NOMO-1 treated with DMSO at 0.1 percent for 48 hours (cell line): ENCODE data around the gene LRRC19.

Experiments
- DNase-seq: peaks from one replicate; lab custom pipeline; 2025; ENCODE audit not compliant: unreplicated experiment; lab: John Stamatoyannopoulos, UW

The LRRC19 gene, protein sequence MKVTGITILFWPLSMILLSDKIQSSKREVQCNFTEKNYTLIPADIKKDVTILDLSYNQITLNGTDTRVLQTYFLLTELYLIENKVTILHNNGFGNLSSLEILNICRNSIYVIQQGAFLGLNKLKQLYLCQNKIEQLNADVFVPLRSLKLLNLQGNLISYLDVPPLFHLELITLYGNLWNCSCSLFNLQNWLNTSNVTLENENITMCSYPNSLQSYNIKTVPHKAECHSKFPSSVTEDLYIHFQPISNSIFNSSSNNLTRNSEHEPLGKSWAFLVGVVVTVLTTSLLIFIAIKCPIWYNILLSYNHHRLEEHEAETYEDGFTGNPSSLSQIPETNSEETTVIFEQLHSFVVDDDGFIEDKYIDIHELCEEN

DNA sequence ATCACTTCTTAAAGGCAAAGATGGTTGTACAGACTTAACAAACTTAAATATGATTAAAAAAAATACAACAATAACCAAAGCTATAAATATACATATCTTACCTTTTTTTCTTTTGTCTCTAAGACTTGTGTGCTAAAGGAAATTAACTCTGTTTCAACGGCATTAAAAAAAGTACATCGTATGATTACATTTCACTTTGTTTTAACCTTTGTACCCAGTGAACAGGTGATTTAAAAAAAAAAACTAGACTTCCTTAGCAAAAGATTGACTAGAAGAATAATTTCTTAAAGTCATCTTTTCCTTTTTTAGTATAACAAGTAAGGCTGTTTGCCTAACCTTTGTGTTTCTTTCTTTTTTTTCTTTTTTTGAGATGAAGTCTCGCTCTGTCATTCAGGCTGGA lies at the start of gene LRRC19:
LRRC19 (minus strand) TSS at position 182 of the 400 bp plus-strand sequence. CDS start 5,978 bp downstream, outside the sequence.
- no peak for DNase-seq

DNA sequence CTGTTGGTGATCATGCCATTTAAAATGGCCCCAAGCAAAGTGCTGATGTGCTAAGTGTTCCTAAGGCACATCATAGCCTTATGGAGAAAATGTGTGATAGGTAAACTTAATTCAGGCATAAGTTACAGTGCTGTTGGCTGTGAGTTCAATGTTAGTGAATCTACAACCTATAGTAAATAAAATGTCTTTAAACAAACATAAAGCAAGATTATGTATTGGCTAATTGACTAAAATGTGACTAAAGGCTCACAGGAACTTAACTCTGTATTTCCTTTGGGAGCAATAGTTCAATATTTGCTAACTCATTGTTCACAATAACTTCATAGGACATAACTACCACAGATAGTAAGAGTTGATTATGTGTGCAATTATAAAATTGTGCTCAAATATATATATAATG lies 49.4 kb upstream of the LRRC19 start:
- DNase-seq, result no peak

DNA sequence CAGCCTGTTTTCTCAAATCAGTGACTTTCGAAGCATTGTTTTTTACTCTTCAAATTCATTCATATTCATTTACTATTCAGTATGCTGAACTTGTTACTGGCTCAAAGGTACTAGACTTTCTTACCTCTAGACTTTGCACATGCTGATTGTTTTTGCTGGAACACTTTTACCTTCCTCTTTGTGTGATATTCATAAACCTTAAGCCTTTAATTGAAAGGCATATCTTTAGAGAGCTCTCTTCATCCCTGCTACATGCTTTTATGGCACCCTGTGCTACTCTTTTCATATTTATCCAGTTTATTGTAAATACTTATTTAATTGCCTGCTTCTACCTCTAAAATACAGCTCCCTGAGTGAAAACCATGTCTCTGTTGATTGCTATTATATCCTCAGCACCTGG lies 48.7 kb upstream of the LRRC19 start:
- no peak for DNase-seq

DNA sequence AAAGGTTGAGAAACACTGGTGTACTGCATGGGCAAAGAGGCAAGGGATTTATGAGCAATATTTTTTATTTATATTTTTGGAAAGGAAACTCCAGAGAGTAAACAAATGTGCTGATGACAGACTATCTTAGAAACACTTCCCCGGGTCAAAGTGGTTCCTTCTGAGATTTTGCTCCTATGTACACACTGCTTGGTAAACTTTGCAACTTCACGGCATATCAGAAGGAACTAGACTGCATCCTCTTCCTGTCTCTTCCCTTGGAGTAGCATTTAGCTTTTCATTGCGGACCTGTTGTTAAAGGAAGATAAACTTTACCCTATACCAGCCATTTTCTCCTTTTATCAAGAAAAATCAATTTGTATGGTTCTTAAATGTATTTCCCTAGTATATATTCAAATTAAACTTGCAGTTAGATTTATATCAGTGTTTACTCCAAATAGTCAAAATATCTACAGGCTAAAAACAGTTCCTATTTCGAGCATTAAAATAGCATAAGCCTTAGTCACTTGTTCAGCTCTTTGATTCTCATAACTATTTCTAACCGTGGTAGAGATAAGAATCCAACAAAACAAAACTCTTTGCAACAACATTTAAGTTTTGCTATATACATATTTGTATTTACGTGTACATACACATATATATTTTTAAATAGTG lies 48.0 kb upstream of the LRRC19 start:
- no peak for DNase-seq

DNA sequence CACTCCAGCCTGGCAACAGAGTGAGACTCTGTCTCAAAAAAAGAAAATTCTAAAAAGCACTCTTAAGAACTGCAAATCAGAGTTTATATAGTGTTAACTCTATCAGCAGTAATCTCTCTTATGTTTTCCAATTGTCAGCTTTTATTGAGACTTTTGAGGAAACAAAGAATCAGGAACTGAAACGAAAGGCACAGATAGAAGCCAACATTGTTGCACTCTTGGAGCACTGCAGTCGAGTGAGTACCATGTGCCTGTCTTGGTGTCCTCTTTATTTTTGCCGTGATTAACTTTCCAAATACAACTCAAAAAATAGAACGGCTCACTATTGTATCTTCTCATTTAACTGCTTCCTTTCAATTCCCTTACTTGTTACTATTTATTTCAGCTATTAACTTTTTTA lies 41.7 kb upstream of the LRRC19 start:
- no peak for DNase-seq

DNA sequence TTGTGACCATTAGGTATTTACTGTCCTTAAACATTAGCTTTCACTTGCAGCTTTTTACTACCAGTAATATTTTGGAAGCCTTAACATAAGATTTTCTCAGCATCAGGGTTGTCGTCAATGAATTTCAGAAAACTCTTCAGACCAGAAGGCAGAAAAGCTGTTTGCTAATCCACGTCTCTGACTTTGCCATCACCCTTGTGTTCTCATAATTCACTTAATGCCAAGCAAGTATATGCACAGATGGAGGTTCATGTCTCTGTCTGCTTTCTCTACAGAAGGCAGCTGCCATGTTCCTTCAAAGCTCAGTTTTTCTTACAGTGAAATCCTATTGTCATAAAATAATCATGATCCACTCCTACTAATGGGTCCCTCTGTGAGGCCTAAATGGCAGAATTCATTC lies 37.7 kb upstream of the LRRC19 start:
- no peak for DNase-seq

DNA sequence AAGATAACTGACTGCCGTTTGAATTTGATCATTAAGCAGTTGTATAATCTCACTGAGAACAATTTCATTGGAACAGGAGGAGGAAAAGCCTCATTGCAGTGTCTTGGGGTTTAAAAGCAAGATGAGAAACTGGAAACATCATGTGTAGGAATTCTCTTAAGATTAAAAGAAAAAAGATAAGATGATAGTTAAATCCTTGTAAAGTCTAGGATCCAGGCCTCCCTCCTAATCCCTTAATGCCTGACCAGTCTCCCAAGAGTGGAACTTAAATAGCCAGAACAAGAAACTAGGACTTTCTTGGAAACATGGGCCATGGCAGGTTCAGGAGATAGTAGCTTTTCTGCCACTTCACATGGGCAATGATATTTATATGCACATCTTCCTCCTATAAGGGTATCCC lies 37.0 kb upstream of the LRRC19 start:
- no peak for DNase-seq

DNA sequence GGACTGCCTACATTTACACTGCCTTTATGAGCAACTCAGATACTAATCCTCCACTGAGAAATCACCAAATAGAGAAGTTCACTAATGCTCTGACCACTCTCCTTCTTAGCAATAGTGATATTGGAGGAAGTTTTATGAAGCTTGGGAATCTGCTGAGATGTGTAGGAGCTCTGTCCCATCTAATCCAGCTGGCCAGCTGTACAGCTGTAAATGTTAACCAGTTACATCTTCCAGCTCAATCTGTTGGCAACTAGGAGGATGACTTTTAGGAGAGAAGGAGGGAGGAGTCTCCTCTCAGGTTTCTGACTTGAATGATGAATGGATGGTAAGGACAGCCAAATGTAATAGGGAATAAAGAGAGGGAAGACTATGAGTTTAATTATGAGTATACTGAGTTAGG lies 36.3 kb upstream of the LRRC19 start:
- DNase-seq, result no peak

DNA sequence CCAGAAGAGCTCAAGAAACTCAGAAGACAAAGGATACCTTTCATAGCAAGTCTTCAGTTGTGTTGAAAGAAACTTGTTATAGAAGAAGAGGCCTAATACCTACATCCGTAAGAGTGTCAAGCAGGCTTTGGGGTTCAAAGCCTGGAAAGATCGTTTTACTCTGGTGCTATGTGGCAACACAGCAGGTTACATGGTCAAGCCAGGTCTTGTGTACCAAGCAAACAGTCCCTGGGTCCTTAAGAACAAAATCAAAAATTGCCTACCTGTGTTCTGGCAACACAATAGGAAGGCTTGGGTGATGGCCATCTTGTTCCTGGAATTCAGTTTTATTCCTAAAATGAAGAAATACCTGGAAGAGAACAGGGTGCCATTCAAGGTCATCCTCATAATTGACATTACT lies 32.0 kb upstream of the LRRC19 start:
- no peak for DNase-seq

DNA sequence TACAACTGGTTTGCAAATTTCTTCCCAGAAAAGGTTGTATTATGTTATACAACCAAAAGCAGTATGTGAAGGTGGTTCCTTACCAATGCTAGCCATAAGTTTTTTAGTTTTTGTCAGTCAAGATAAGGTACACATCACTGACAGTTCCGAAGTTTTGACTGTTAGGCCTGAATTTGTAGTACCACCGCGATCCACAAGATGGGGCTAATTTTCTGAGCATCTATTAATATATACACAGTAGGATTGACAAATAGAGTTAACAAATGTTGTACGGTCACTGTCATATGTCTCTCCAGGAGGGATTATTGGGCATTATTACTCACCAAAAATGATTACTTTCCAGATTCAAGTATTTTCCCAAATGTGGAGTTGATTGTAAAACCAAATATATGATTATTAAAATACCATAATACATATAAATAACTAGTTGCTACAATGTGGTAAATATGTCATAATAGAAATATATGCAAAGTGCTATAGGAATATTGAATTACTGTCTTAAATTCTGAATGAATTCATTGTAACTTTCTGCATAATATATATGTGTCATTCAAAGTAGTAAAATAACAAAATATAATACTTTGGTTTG lies 28.4 kb upstream of the LRRC19 start:
- no peak for DNase-seq

DNA sequence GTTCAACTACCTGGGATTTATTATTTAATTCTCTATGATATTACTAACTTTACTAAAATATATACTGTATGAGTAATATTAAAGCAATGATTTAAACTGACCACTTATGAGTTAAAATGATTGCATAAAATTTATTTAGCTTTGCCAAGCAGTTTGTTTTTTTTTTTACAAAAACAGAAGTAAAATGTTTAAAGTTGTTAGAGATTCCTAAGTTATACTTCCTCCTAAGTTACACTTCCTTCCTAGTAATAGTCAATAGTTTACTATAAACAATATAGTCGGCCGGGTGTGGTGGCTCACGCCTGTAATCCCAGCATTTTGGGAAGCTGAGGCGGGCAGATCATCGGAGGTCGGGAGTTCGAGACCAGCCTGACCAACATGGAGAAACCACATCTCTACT lies 23.7 kb upstream of the LRRC19 start:
- DNase-seq, result no peak

DNA sequence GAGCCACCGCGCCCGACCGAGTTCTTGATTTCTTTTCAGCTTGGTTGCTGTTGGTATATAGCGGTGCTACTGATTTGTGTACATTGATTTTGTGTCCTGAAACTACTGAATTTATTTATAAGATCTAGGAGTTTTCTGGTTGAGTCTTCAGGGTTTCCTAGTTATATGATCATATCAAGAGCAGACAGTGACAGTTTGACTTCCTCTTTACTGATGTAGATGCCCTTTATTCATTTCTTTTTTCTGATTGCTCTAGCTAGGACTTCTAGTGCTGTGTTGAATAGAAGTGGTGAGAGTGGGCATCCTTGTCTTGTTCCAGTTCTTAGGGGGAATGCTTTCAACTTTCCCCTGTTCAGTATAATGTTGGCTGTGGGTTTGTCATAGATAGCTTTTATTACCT lies 17.4 kb upstream of the LRRC19 start:
- DNase-seq, result no peak

DNA sequence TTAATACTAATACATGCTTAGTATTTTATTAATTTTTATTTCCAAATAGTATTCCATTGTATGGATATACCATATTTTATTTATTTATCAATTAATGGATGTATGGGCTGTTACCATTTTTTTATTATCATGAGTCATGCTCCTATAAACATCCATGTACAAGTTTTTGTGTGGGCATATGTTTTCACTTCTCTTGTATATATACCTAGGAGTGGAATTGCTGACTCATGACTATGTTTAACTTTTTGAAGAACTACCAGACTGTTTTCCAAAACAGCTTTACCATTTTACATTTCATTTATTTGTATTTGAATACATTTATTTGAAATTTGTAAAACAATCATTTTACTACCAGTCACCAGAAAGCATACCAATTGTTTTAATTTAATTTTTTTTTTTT lies 14.1 kb upstream of the LRRC19 start:
- no peak for DNase-seq

DNA sequence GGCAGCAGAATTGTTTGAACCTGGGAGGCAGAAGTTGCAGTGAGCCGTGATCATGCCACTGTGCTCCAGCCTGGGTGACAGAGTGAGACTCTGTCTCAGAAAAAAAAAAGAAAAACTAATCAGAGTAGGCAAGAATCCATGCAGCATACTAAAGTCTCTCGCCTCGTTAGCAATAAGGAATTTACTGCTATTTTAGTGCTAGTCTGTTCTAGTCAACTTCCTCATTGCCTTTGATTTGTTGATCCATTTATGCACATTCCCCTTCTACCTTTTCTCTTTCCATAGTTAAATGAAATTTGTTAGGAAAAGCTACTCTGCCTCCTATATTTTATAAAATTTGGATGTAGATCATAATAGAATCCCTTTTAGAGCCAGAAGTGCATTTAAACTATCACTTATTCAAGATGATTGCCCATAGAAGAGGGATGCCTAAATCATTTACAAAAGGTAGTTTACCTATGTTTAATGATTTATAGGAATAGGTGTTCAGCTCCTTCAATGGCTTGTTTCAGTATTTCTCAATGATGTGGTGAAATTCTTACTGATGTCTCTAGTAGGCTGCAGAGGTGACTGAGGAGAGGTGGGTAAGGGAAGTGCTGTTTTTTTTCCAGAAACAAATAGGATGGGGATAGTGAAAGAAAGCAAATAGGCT lies 1.9 kb downstream of the LRRC19 start:
- no peak for DNase-seq

DNA sequence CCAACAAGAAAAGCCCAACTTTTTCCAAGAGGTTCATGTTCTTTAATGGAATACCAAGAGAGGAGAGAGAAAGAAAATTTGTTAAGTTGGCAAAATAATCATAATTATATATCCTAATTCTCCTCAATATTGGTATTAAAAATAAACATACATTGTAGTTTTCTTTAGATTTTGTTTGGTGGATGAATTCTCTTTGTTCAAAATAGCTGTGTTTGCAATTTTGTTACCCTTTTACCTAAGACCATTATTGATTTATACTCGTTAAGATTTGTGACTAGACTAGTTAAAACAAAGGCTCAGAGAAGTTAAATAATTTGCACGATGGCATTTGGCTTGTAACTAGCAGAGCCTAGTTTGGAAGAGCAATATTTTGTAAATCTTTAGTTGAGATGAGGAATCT lies 9.7 kb downstream of the LRRC19 start:
- no peak for DNase-seq

DNA sequence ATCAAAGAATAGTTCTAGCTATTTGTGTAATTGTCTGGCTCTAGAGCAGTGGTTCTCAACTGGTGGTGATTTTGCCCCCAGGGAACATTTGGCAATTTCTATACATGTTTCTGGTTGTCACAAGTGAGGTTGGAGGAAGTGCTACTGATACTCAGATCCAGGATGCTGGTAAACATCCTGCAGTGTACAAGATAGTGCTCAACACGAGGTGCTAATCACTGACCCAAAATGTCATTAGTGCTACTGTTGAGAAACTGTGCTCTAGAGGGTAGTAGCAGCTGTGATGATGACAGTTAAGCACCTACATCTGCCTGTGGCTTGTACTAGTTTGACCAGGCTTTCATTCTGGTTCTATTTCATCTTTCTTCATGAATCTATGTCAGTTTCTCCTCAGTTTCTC lies 22.1 kb downstream of the LRRC19 start:
- DNase-seq, result no peak

DNA sequence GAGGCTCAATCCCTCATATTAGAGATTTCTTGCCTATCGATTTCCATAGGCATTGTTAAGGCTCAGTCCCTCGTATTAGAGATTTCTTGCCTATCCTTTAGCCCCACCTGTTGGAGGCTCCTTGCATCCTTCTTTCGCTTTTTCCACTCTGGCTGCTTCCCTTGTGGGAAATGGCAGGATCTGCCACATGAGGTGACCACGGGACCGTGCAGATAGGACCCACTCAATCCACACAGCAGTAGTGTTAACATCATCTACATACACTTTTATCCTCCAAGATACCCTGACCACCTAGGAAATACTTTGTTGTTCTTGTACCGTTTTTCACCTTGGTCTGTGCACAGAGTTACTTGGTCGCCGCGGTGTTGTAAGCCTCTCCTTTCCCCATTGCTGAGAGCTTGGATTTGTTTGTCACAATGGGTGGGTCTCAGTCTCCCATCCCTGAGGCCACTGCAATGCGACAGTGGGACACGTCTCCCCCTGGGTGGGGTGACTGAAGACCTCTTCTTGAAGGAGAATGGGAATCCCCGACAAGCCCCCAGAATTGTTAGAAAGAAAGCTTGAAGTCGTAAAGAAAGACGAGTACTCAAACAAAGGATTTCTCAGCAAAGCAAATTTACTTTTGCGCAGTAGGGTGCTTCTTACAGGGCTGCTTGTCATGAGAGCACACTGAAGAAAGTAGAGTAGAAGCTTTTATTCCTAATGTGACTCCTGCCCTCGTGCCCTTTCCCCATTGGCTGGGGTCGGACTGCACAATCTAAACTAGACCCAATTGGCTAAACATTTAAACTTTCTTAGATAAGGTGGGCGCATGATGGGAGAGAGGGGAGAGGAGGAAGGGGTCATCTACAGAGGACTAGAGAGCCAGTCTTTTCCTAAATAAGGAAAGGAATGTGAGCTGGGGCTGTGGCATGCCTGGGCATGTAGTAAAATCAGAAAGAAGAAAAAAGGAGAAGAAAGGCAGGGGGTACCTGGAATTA lies 29.5 kb downstream of the LRRC19 start:
- DNase-seq, result no peak

DNA sequence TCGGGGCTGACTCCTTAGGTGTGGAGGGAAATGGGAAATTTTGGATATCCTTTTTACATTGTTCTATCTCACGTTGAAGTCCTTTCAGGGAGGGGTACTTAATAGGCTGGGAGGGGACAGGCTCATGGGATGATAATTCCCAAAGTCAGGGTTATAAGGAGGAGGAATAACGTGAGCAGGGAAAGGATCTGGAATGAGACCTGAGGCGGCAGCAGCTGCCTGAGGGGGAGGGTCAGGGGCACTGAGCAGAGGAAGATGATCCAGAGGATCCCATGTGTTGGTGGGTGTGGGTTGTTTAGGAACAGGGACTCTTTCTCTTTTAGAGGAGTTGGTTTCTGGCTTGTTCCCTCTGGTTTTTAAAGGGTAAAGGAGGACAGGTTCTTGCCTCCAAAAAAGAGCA lies 30.5 kb downstream of the LRRC19 start:
- DNase-seq, result no peak

DNA sequence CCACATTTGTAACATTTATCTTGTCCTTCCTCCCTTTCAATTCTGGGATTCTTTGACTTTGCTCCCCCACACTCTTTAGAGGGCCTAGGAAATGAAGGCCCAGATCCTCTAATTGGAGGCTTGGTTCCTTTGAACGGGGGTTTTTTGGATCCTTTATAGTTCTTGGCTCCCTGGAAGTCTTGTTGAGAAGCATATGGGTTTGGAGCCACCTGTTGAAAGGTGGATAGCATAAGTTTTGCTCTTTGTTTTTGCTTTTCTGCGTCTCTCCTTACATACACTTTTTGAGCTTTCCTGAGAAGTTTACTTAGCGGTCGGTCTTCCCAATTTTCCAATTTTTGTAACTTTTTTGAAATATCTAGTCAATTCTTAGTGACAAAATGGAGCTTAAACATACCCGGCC lies 31.5 kb downstream of the LRRC19 start:
- DNase-seq, result no peak

DNA sequence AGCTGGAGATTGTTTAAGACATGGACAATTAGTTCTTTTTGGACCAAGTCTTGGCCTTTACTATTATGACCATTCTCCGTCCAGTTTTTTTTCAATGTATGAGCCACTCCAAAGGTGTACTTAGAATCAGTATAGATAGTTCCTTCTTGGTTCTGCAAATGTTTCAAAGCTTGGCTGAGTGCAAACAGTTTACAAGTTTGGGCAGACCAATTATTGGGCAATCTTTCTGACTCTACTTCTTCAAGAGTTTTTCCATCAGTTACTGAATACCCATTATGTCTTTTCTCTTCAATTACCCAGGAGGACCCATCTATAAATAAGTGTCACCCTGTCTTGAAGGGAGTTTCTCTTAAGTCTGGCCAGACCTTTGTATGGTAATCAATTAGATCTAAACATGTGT lies 33.8 kb downstream of the LRRC19 start:
- DNase-seq, result no peak

DNA sequence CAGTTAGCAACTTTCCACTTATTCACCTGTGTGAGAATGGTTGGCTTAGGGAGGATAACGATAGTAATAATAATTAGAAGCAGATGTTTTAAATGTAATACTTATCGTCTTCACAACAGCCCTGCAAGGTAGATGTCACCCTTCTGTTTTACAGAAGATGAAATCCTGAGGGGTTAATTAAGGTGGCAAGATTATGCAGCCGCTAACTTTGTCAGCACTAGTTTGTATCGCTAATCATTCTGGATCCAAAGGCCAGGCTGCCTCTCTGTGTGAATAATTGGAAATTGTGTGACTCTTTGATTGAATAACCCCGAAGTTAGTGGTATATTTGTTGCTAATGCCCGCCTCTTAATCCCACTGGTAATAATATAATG lies 48.6 kb downstream of the LRRC19 start:
- DNase-seq, result no peak
